GM12891 (cell line): ENCODE measurements around the gene NPY.

Source experiments
- DNase-seq: peaks from one replicate; pipeline ENCODE4 v3.0.0; 2011; ENCODE audit warnings: low spot score; ENCODE audit not compliant: insufficient read length
- FAIRE-seq: peaks from 2 replicates; lab custom pipeline; 2011; peaks lifted over from hg19 to GRCh38; lab: Jason Lieb, UNC
- PAX5 ChIP-seq: IDR thresholded peaks from 2 replicates; pipeline ENCODE4 v1.6.1; 2011; ENCODE audit warnings: low read length, moderate library complexity, mild to moderate bottlenecking; ENCODE audit not compliant: insufficient read depth, severe bottlenecking
- POLR2A ChIP-seq: IDR thresholded peaks from 2 replicates; pipeline ENCODE4 v1.6.1; 2011; ENCODE audit warnings: low read depth, low read length, control low read depth
- POLR2AphosphoS5 ChIP-seq: IDR thresholded peaks from 2 replicates; pipeline ENCODE4 v1.6.1; 2011; ENCODE audit warnings: low read depth, low read length, control low read depth
- POU2F2 ChIP-seq: IDR thresholded peaks from 2 replicates; pipeline ENCODE4 v1.6.1; 2011; ENCODE audit warnings: low read depth, mild to moderate bottlenecking, control low read depth, low read length, moderate library complexity
- SPI1 ChIP-seq: IDR thresholded peaks from 2 replicates; pipeline ENCODE4 v1.6.1; 2011; ENCODE audit warnings: low read depth, low read length, control low read depth
- TAF1 ChIP-seq: IDR thresholded peaks from 2 replicates; pipeline ENCODE4 v1.6.1; 2011; ENCODE audit warnings: low read depth, low read length, control low read depth

The NPY gene

GRCh38 chr7:24283554-24283896 is 465 bp upstream of the NPY start:
- DNase-seq (no peak), FAIRE-seq (peak; percentile 28)
- TF ChIP-seq POU2F2 (no peak), SPI1 (no peak), POLR2AphosphoS5 (no peak), TAF1 (no peak), PAX5 (no peak), POLR2A (no peak)

GRCh38 chr7:24284699-24285506 is 913 bp downstream of the NPY start:
- TF ChIP-seq SPI1 (no peak), POLR2AphosphoS5 (no peak), TAF1 (no peak), POU2F2 (no peak), POLR2A (no peak), PAX5 (no peak)
- DNase-seq: no peak
- no peak for FAIRE-seq

GRCh38 chr7:24290004-24290641 is 6.1 kb downstream of the NPY start:
- DNase-seq (peak; percentile 33), FAIRE-seq (peak; percentile 93)
- TF ChIP-seq PAX5 (peak; percentile 75), SPI1 (0 out of 2 replicates have a peak, but pooled peaks have one; percentile 13), TAF1 (no peak)

GRCh38 chr7:24291271-24291670 is 7.3 kb downstream of the NPY start:
- TF ChIP-seq TAF1 (no peak), POLR2A (no peak), POLR2AphosphoS5 (no peak), POU2F2 (no peak), SPI1 (no peak), PAX5 (no peak)
- FAIRE-seq (no peak), DNase-seq (no peak)

- no peak for FAIRE-seq
- DNase-seq: no peak
- TF ChIP-seq TAF1 (no peak), SPI1 (no peak)
Measured at GRCh38 chr7:24297362-24297761, 13.4 kb downstream of the NPY start.

GRCh38 chr7:24298696-24299095 is 14.7 kb downstream of the NPY start:
- no peak for TF ChIP-seq SPI1
- TF ChIP-seq POLR2AphosphoS5: no peak
- TF ChIP-seq TAF1: no peak
- no peak for TF ChIP-seq POLR2A
- no peak for TF ChIP-seq POU2F2
- no peak for TF ChIP-seq PAX5
- DNase-seq (no peak), FAIRE-seq (no peak)

GRCh38 chr7:24299192-24299591 is 15.2 kb downstream of the NPY start:
- FAIRE-seq: no peak
- no peak for TF ChIP-seq PAX5
- TF ChIP-seq POLR2A: no peak
- no peak for TF ChIP-seq SPI1
- TF ChIP-seq POU2F2: no peak
- TF ChIP-seq POLR2AphosphoS5: no peak
- TF ChIP-seq TAF1: no peak
- no peak for DNase-seq

GRCh38 chr7:24301703-24302102 is 17.7 kb downstream of the NPY start:
- peak; percentile 51 for FAIRE-seq
- no peak for DNase-seq
- peak; percentile 89 for TF ChIP-seq SPI1
- no peak for TF ChIP-seq POLR2A
- TF ChIP-seq PAX5: no peak

GRCh38 chr7:24304494-24305095 is 20.6 kb downstream of the NPY start:
- no peak for DNase-seq
- no peak for FAIRE-seq
- TF ChIP-seq POLR2AphosphoS5 (no peak), TAF1 (no peak), PAX5 (no peak), POU2F2 (no peak), POLR2A (no peak)

- TF ChIP-seq POU2F2 (no peak), TAF1 (no peak), POLR2AphosphoS5 (no peak), SPI1 (no peak), POLR2A (no peak), PAX5 (no peak)
- no peak for DNase-seq
- no peak for FAIRE-seq
Measured at GRCh38 chr7:24307326-24307725, 23.3 kb downstream of the NPY start.
